OCI-LY3 (cell line): ENCODE results near the gene HECTD4.

Experiments
- EZH2phosphoT487 ChIP-seq: fragments of 200-600 bp; shearing (Covaris generic); IDR thresholded peaks from 2 replicates; pipeline ENCODE4 v1.6.1; 2018; ENCODE audit warnings: antibody characterized with exemption, mixed run types, low read depth
- TF ChIP-seq, protein P1 (sequence below): fragments of 200-600, 300-600 bp; sonication (generic); IDR thresholded peaks from 2 replicates; pipeline ENCODE4 v1.5.1; 2014; ENCODE audit warnings: antibody characterized with exemption, low read length, low read depth

DNA sequence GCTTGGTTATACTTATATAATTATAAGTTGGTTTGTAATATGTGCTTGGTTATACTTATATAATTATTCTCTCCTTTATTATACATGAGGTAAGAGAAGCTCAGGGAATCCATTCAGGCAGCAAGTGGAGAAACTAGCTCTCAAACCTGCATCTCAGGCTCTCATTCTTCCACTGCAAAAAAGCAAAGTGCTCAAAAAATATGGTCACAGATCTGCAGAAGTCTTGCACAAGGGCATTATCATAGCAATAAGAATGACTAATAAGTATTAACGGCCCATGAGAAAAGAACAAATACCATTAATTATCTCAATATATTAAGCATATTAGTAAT is 257.3 kb downstream of the HECTD4 start:
- TF ChIP-seq, protein P1, sequence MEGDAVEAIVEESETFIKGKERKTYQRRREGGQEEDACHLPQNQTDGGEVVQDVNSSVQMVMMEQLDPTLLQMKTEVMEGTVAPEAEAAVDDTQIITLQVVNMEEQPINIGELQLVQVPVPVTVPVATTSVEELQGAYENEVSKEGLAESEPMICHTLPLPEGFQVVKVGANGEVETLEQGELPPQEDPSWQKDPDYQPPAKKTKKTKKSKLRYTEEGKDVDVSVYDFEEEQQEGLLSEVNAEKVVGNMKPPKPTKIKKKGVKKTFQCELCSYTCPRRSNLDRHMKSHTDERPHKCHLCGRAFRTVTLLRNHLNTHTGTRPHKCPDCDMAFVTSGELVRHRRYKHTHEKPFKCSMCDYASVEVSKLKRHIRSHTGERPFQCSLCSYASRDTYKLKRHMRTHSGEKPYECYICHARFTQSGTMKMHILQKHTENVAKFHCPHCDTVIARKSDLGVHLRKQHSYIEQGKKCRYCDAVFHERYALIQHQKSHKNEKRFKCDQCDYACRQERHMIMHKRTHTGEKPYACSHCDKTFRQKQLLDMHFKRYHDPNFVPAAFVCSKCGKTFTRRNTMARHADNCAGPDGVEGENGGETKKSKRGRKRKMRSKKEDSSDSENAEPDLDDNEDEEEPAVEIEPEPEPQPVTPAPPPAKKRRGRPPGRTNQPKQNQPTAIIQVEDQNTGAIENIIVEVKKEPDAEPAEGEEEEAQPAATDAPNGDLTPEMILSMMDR, result no peak
- no peak for TF ChIP-seq EZH2phosphoT487
